GM06990 (cell line): ENCODE results near the gene UBTF.

Source experiments
- DNase-seq: peaks from one replicate; pipeline ENCODE4 v3.0.0-alpha.2; 2011; ENCODE audit not compliant: insufficient read length; ENCODE audit errors: extremely low read depth
- H3K27me3 ChIP-seq: replicated peaks from 2 replicates; pipeline ENCODE4 v1.6.0; 2011; ENCODE audit warnings: low read length; ENCODE audit not compliant: control insufficient read depth, insufficient read depth
- H3K36me3 ChIP-seq: 2 replicates; pipeline ENCODE4 v1.5.1; 2011; ENCODE audit warnings: low read length; ENCODE audit not compliant: control insufficient read depth, insufficient read depth
- H3K4me3 ChIP-seq: replicated peaks from 2 replicates; pipeline ENCODE4 v1.5.1; 2011; ENCODE audit warnings: low read depth, mild to moderate bottlenecking, control low read depth, low read length
- TF ChIP-seq, protein P1 (sequence below): IDR thresholded peaks from 2 replicates; pipeline ENCODE4 v1.5.1; 2011; ENCODE audit warnings: low read length, control low read depth, mild to moderate bottlenecking, inconsistent platforms; ENCODE audit not compliant: insufficient read depth, poor library complexity, severe bottlenecking

UBTF gene

GRCh38 chr17:44210342-44211192 lies 8.9 kb downstream of the UBTF start:
- H3K4me3 ChIP-seq, result peak overlapping the region; percentile 49
- peak; percentile 95 for DNase-seq
- peaks cover 67% of the 10 kb centered on the region for H3K36me3 ChIP-seq
- H3K27me3 ChIP-seq, result no peaks in the 10 kb centered on the region
- TF ChIP-seq, protein P1, sequence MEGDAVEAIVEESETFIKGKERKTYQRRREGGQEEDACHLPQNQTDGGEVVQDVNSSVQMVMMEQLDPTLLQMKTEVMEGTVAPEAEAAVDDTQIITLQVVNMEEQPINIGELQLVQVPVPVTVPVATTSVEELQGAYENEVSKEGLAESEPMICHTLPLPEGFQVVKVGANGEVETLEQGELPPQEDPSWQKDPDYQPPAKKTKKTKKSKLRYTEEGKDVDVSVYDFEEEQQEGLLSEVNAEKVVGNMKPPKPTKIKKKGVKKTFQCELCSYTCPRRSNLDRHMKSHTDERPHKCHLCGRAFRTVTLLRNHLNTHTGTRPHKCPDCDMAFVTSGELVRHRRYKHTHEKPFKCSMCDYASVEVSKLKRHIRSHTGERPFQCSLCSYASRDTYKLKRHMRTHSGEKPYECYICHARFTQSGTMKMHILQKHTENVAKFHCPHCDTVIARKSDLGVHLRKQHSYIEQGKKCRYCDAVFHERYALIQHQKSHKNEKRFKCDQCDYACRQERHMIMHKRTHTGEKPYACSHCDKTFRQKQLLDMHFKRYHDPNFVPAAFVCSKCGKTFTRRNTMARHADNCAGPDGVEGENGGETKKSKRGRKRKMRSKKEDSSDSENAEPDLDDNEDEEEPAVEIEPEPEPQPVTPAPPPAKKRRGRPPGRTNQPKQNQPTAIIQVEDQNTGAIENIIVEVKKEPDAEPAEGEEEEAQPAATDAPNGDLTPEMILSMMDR, result peak; percentile 89

DNA sequence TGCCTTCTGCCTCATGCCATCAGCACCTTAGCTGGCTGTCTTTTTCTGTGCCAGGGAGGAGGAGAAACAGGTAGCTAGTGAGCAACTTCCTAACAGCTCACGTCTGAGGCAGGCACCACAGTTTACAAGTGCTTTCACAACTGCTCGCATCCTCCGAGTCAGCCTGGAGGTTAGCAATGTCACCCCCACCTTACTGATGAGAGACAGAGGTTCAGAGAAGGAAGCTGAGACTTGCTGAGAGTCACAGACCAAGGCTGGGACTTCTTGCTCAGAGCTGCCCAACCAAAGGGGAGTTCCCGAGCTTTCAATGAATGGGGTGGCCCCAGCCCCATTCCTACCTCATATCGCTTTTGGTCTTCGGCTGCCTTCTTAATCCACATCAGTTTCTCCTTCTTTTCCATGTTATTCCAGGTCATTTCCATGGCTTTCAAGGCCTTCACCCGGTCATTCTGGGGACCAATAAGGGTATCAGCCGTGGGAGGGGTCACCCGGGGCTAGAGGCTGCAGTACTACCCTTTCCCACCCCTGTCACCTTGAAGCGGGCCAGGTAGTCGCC lies 9.6 kb downstream of the UBTF start:
- Histone ChIP-seq H3K36me3 (peaks cover 61% of the 10 kb centered on the region), H3K27me3 (no peaks in the 10 kb centered on the region), H3K4me3 (peak overlapping the region; percentile 49)
- DNase-seq, result no peak
- TF ChIP-seq, protein P1, result no peak

DNA sequence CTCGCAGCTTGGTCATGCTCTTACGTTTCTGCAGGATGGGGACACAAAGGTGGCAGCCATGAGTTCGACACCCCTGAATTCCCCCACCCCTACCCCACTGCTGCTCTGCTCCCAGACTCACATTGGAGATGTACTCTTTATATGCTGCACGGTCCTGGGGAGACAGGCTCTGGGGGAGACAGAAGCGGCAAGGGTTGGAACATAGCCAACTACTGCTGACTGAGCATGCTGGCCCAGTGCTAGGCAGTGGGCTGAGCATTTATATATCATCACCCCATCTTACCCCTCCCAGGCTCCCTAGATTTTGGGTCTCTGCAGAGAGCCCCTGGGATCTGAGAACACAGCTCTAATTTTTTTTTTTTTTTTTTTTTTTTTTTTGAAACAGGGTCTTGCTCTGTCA lies 11.7 kb downstream of the UBTF start:
- Histone ChIP-seq H3K36me3 (peaks cover 44% of the 10 kb centered on the region), H3K27me3 (no peaks in the 10 kb centered on the region), H3K4me3 (no peak overlapping the region)
- DNase-seq, result no peak
- TF ChIP-seq, protein P1, result no peak

DNA sequence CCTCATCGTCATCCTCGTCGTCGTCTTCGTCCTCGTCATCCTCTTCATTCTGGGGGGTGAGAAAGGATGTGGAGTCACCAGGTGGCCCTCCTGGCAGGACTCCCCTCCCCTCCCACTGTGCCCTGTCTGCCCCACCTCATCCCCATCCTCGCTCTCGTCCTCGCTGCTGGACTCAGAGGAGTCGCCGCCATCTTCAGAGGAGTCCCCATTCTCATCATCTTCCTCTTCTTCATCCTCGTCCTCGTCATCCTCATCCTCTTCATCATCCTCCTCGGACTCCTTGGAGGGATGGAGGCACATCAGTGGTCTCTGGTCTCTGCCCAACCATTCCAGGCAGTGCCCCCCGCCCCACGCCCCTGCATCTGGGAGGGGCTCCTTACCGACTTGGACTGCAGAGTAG lies 12.2 kb downstream of the UBTF start:
- Histone ChIP-seq H3K36me3 (peaks cover 41% of the 10 kb centered on the region), H3K4me3 (no peak overlapping the region), H3K27me3 (no peaks in the 10 kb centered on the region)
- no peak for DNase-seq
- TF ChIP-seq, protein P1, result no peak

DNA sequence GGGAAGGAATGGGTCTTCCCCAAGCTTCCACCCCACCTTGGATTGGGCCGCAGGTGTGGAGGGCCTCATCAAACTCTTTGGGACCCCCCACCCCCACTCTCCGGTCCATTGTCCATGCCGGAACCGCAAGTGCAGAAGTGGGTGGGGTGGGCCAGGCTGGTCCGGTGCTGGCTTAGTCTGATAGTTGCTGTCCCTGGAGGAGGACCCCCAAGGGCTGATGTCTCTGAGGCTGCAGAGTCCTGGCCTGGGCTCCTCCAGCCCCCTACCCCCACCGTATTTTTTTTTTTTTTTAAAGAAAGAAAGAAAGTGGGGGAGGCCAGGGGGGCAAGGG lies 12.7 kb downstream of the UBTF start:
- TF ChIP-seq, protein P1, result no peak

More for the DNA sequence above, 12.7 kb downstream of the UBTF start:
- Histone ChIP-seq H3K36me3 (peaks cover 38% of the 10 kb centered on the region), H3K4me3 (no peak overlapping the region), H3K27me3 (no peaks in the 10 kb centered on the region)
- no peak for DNase-seq
